ENCODE results near the gene TEX38. TPM values are rescaled to one million over a fixed set of nuclear protein-coding genes. Genes with fewer than 3 reads are reported as not detected.

TEX38 gene
- total RNA-seq, 1 experiment from 2014 or later = 0.17 TPM

- no peak for DNase-seq (ENCODE audit: low spot score)
- CTCF ChIA-PET = interaction anchor here (1.0 kb wide), 1 partner anchor 24 kb away, joined by 3 read pairs; no protein-coding TSS in a partner anchor
Observed at GRCh38 chr1:46646331-46646730, 25.3 kb upstream of the TEX38 start.

GRCh38 chr1:46646844-46647243 lies 24.8 kb upstream of the TEX38 start:
- no peaks in the 10 kb centered on the region for H3K27me3 Mint-ChIP-seq (ENCODE audit: low read depth)
- ChIA-PET POLR2A (no interaction called here), CTCF (no interaction called here)
- H3K4me1 Mint-ChIP-seq = no peaks in the 10 kb centered on the region
- H3K9me3 Mint-ChIP-seq = peaks cover 23% of the 10 kb centered on the region
- ATAC-seq (no peak), DNase-seq (ENCODE audit: low spot score) (no peak)
- no peak overlapping the region for H3K27ac Mint-ChIP-seq
- no peak for TF ChIP-seq ELF4 (CRISPR knock-in tag; IDR thresholded peaks at IDR 0.05; ENCODE audit: low read depth)
- TF ChIP-seq, protein P1, sequence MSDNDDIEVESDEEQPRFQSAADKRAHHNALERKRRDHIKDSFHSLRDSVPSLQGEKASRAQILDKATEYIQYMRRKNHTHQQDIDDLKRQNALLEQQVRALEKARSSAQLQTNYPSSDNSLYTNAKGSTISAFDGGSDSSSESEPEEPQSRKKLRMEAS (CRISPR knock-in tag; IDR thresholded peaks at IDR 0.05) = no peak
- no peak for TF ChIP-seq E2F1 (CRISPR knock-in tag; IDR thresholded peaks at IDR 0.05)
- no peak for TF ChIP-seq NFATC4 (CRISPR knock-in tag; IDR thresholded peaks at IDR 0.05)
- TF ChIP-seq JAZF1 (CRISPR knock-in tag; IDR thresholded peaks at IDR 0.05) = no peak
- TF ChIP-seq MLX (CRISPR knock-in tag; IDR thresholded peaks at IDR 0.05) = no peak
- TF ChIP-seq GABPB1 (CRISPR knock-in tag; IDR thresholded peaks at IDR 0.05) = no peak
- TF ChIP-seq FOXJ3 (CRISPR knock-in tag; IDR thresholded peaks at IDR 0.05; ENCODE audit: borderline replicate concordance) = no peak
- H3K36me3 Mint-ChIP-seq = peaks cover 42% of the 10 kb centered on the region
- H3K4me3 Mint-ChIP-seq = no peak overlapping the region

More at GRCh38 chr1:46646331-46646730, 25.3 kb upstream of the TEX38 start:
- TF ChIP-seq ELF4 (CRISPR knock-in tag; IDR thresholded peaks at IDR 0.05; ENCODE audit: low read depth) (no peak), GTF2I (CRISPR knock-in tag; conservative IDR thresholded peaks at IDR 0.05) (no peak), NR1H2 (CRISPR knock-in tag; IDR thresholded peaks at IDR 0.05) (no peak), ZNF671 (CRISPR knock-in tag; IDR thresholded peaks at IDR 0.05) (no peak), CREM (CRISPR knock-in tag; IDR thresholded peaks at IDR 0.05) (no peak), FOXP1 (CRISPR knock-in tag; IDR thresholded peaks at IDR 0.05; ENCODE audit: borderline replicate concordance) (no peak), E2F1 (CRISPR knock-in tag; IDR thresholded peaks at IDR 0.05) (no peak)
- POLR2A ChIA-PET = no interaction called here
- Mint-ChIP-seq H3K4me3 (no peak overlapping the region), H3K36me3 (peaks cover 37% of the 10 kb centered on the region), H3K27ac (no peak overlapping the region), H3K9me3 (peaks cover 23% of the 10 kb centered on the region), H3K27me3 (ENCODE audit: low read depth) (no peaks in the 10 kb centered on the region), H3K4me1 (no peaks in the 10 kb centered on the region)
- ATAC-seq = no peak

DNA sequence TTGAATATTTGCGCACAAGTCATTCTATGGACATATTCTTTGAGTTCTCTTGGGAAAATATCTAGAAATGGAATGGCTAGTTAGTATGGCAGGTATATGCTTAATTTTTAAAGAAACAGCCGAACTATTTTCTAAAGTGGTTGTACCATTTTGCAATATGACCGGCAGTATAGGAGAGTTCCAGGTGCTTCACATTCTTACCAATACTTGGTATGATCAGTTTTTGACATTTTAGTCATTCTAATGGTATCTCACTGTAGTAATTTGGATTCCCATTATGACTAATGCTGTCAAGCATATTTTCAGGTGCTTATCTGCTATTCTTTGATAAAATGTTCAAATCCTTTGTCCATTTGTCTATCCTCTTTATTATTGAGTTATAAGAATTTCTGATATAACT lies 24.0 kb upstream of the TEX38 start:
- Mint-ChIP-seq H3K27ac (no peak overlapping the region), H3K36me3 (peaks cover 47% of the 10 kb centered on the region), H3K27me3 (ENCODE audit: low read depth) (no peaks in the 10 kb centered on the region), H3K4me3 (no peak overlapping the region), H3K9me3 (peaks cover 23% of the 10 kb centered on the region), H3K4me1 (no peaks in the 10 kb centered on the region)
- ChIA-PET POLR2A (no interaction called here), CTCF (no interaction called here)
- no peak for ATAC-seq
- TF ChIP-seq ZNF263 (CRISPR knock-in tag; IDR thresholded peaks at IDR 0.05; ENCODE audit: low read depth) (no peak), JUN (CRISPR knock-in tag; IDR thresholded peaks at IDR 0.05) (no peak), GABPB1 (CRISPR knock-in tag; IDR thresholded peaks at IDR 0.05) (no peak)
- no peak for DNase-seq (ENCODE audit: low spot score)

- no peaks in the 10 kb centered on the region for H3K4me1 Mint-ChIP-seq
- H3K27ac Mint-ChIP-seq = no peak overlapping the region
- peaks cover 55% of the 10 kb centered on the region for H3K36me3 Mint-ChIP-seq
- POLR2A ChIA-PET = no interaction called here
- CTCF ChIA-PET = no interaction called here
- DNase-seq (ENCODE audit: low spot score) = no peak
- no peak for ATAC-seq
- no peaks in the 10 kb centered on the region for H3K27me3 Mint-ChIP-seq (ENCODE audit: low read depth)
- peaks cover 25% of the 10 kb centered on the region for H3K9me3 Mint-ChIP-seq
- no peak overlapping the region for H3K4me3 Mint-ChIP-seq
- no peak for TF ChIP-seq ATF3 (CRISPR knock-in tag; conservative IDR thresholded peaks at IDR 0.05)
- no peak for TF ChIP-seq ARID4B (CRISPR knock-in tag; IDR thresholded peaks at IDR 0.05; ENCODE audit: borderline replicate concordance)
- no peak for TF ChIP-seq NFATC4 (CRISPR knock-in tag; IDR thresholded peaks at IDR 0.05)
- TF ChIP-seq, protein P2, sequence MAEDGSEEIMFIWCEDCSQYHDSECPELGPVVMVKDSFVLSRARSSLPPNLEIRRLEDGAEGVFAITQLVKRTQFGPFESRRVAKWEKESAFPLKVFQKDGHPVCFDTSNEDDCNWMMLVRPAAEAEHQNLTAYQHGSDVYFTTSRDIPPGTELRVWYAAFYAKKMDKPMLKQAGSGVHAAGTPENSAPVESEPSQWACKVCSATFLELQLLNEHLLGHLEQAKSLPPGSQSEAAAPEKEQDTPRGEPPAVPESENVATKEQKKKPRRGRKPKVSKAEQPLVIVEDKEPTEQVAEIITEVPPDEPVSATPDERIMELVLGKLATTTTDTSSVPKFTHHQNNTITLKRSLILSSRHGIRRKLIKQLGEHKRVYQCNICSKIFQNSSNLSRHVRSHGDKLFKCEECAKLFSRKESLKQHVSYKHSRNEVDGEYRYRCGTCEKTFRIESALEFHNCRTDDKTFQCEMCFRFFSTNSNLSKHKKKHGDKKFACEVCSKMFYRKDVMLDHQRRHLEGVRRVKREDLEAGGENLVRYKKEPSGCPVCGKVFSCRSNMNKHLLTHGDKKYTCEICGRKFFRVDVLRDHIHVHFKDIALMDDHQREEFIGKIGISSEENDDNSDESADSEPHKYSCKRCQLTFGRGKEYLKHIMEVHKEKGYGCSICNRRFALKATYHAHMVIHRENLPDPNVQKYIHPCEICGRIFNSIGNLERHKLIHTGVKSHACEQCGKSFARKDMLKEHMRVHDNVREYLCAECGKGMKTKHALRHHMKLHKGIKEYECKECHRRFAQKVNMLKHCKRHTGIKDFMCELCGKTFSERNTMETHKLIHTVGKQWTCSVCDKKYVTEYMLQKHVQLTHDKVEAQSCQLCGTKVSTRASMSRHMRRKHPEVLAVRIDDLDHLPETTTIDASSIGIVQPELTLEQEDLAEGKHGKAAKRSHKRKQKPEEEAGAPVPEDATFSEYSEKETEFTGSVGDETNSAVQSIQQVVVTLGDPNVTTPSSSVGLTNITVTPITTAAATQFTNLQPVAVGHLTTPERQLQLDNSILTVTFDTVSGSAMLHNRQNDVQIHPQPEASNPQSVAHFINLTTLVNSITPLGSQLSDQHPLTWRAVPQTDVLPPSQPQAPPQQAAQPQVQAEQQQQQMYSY (CRISPR knock-in tag; IDR thresholded peaks at IDR 0.05) = no peak
Observed at GRCh38 chr1:46649764-46650163, 21.9 kb upstream of the TEX38 start.

Data from WTC11 (cell line).